GM18951 (cell line): ENCODE results near the gene RNU1-3.

Experiments used
- POLR2A ChIP-seq: IDR thresholded peaks from 4 replicates; pipeline ENCODE4 v1.6.1; 2011; ENCODE audit warnings: mild to moderate bottlenecking; ENCODE audit not compliant: insufficient read length, insufficient read depth; ENCODE audit errors: extremely low read depth
- in situ Hi-C: fragments of 300-500 bp; cut with MboI; formaldehyde crosslinking; loops from one replicate; pipeline ENCODE4 v1.12.0; 2022; ENCODE audit warnings: low sequenced_read_pairs, mixed read lengths, inconsistent platforms; ENCODE audit not compliant: unreplicated experiment

Gene RNU1-3

DNA sequence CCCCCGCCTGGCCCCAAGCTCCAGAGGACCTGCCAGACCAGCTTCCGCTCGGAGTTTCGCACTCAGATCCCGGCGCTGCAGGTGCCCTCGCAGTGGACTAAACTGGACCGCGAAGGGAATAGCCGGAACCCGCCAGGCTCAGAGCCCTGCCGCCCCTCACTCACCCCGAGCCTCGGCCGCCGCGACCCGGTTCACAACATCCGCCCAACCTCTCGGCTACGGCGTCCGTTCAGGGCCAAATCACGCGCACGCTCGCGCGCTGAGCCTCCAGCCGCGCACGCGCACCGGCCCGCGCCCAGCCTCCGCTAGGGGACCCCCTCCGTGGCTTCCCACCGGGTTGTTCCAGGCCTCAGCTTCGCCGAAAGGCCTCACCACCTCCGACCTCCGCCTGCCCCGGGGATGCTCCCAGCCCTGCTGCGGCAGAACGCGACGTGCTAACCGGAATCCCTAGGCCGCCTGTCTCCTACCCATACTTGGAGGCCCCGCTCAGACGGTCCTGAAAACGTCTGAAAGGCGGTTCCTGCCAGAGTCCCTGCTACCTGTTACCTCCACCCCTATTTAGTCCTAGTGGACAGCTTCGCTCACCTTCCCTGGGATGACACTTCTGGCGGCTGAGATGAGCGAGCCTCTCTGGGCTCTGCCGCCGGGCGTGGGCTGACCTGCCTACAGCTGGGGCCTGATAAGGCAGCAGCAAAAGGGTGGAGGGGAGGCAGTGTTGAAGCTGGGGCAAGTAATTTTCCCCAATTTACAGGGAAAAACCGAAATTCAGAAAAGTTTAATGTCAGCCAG is 22.1 kb downstream of the RNU1-3 start:
- in situ Hi-C loops, result loop anchor here (25.0 kb wide), 1 partner anchor 132 kb away; the partner anchor contains the start of gene RNU1-1
- TF ChIP-seq POLR2A, result peak; percentile 95

- TF ChIP-seq POLR2A, result no peak
- in situ Hi-C loops, result loop anchor here (25.0 kb wide), 1 partner anchor 132 kb away; the partner anchor contains the start of gene RNU1-1
Observed at GRCh38 chr1:16644193-16644481, 22.6 kb downstream of the RNU1-3 start.

- in situ Hi-C loops, result loop anchor here (25.0 kb wide), 1 partner anchor 131 kb away; the partner anchor contains the start of gene RNU1-1
Observed at GRCh38 chr1:16643476-16644192, 23.1 kb downstream of the RNU1-3 start.

- in situ Hi-C loops, result loop anchor here (25.0 kb wide), 1 partner anchor 131 kb away; the partner anchor contains the start of gene RNU1-1
Observed at GRCh38 chr1:16643001-16643411, 23.7 kb downstream of the RNU1-3 start.

- in situ Hi-C loops, result loop anchor here (25.0 kb wide), 1 partner anchor 130 kb away; the partner anchor contains the start of gene RNU1-1
Observed at GRCh38 chr1:16642025-16642966, 24.5 kb downstream of the RNU1-3 start.

DNA sequence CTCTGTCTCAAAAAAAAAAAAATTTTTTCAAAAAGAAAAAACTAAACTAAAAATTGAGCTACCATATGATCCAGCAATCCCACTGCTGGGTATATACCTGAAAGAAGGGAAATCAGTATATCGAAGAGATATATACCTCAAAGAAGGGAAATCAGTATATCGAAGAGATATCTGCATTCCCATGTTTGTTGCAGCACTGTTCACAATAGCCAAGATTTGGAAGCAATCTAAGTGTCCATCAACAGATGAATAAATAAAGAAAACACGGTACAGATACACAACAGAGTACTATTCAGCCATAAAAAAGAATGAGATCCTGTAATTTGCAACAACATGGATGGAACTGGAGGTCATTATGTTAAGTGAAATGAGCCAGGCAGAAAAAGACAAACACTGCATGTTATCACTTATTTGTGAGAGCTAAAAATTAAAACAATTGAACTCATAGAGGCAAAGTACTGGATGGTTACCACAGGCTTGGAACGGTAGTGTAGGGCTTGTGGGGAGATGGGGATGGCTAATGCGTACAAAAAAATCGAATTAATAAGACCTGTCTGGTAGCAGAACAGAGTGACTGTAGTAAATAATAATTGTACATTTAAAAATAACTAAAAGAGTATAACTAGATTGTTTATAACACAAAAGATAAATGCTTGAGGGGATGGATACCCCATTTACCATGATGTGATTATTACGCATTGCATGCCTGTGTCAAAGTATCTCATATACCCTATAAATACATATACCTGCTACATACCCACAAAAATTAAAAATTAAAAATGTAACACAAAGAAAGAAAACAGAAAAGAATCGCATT is 25.4 kb downstream of the RNU1-3 start:
- in situ Hi-C loops, result loop anchor here (25.0 kb wide), 1 partner anchor 129 kb away; the partner anchor contains the start of gene RNU1-1

GRCh38 chr1:16639091-16640031 is 27.4 kb downstream of the RNU1-3 start:
- in situ Hi-C loops, result loop anchor here (25.0 kb wide), 1 partner anchor 127 kb away; the partner anchor contains the start of gene RNU1-1

DNA sequence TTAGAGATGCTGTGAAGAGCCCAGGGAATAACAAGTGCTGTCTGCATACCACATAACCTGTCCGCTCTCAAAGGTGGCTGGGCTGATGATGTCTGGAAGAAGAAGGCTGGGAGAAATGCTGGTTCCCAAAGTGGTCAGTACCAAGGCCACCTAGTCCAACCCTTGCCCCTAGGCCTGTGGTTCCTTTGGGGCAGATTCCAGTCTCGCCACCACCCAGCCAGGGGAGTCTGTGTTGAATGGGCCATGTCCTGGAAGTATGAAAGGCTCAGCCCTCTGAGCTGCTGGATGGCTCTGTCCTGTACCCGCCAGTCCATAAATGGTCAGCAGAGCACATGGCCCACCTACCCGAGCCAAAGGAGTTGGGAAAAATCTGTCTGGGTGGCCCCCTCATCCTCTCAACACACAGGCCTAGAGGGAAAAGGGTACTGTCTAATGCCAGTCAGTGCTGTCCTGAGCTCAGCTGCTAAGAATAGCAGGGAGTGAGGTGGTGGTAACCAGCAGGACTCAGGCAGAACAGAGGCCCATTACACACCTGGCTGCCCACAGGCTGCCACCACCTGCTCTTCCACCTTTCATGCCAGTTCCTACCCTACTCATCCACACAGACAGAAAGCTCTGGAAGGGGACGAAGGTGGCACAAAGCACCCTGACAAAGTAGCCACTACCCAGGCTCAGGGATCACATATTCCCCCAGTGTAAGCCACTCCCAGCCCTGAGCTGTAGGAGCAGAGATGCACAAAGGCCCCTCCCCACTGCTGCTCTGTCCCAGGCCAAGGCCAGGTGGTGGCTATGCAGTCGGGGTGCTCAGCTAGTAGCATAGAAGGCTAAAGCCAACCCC is 28.6 kb downstream of the RNU1-3 start:
- in situ Hi-C loops, result loop anchor here (25.0 kb wide), 1 partner anchor 126 kb away; the partner anchor contains the start of gene RNU1-1

- in situ Hi-C loops, result loop anchor here (25.0 kb wide), 1 partner anchor 124 kb away; the partner anchor contains the start of gene RNU1-1
Observed at GRCh38 chr1:16636551-16637195, 30.1 kb downstream of the RNU1-3 start.

GRCh38 chr1:16635959-16636358 is 30.8 kb downstream of the RNU1-3 start:
- in situ Hi-C loops, result loop anchor here (25.0 kb wide), 1 partner anchor 124 kb away; the partner anchor contains the start of gene RNU1-1

DNA sequence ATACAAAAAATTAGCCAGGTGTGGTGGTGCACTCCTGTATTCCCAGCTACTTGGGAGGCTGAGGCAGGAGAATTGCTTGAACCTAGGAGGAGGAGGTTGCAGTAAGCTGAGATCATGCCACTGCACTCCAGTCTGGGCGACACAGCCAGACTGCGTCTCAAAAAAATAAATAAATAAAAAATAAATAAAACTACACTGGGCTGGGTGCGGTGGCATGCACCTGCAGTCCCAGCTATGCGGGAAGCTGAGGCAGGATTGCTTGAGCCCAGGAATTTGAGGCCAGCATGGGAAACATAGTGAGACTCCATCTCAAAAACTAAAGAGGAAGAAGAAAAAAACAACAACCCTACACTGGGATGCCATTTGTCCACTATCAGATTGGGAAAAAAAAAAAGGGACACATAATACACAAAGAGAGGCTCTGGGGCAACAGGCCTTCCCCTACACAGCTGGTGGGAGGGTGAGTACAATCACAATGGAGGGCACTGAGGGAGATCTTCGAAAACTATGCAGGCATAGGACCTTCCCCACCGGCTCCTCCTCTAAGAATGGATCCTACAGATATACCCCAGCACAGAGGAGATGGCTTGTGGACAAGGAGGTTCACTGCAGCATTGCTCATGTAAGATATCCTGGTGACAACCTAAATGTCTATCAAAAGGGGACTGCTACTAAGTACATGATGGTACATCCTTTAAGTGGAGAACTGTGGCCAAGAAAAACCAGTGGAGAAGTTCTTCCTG is 33.0 kb downstream of the RNU1-3 start:
- in situ Hi-C loops, result loop anchor here (25.0 kb wide), 1 partner anchor 121 kb away; the partner anchor contains the start of gene RNU1-1

GRCh38 chr1:16632044-16632850 is 34.5 kb downstream of the RNU1-3 start:
- in situ Hi-C loops, result loop anchor here (25.0 kb wide), 1 partner anchor 120 kb away; the partner anchor contains the start of gene RNU1-1
